GM18861 (cell line): ENCODE measurements around the gene CNTNAP5.
"Not testable (repeated sequence)": the region's sequence is repeated elsewhere in the genome, so short reads cannot be mapped to it uniquely, and the experiment has no call there.

Experiments used
- ATAC-seq: cut with Tn5 transposase; IDR thresholded peaks from one replicate; pipeline ENCODE4 v1.9.1; 2021; ENCODE audit not compliant: unreplicated experiment

CNTNAP5 gene

DNA sequence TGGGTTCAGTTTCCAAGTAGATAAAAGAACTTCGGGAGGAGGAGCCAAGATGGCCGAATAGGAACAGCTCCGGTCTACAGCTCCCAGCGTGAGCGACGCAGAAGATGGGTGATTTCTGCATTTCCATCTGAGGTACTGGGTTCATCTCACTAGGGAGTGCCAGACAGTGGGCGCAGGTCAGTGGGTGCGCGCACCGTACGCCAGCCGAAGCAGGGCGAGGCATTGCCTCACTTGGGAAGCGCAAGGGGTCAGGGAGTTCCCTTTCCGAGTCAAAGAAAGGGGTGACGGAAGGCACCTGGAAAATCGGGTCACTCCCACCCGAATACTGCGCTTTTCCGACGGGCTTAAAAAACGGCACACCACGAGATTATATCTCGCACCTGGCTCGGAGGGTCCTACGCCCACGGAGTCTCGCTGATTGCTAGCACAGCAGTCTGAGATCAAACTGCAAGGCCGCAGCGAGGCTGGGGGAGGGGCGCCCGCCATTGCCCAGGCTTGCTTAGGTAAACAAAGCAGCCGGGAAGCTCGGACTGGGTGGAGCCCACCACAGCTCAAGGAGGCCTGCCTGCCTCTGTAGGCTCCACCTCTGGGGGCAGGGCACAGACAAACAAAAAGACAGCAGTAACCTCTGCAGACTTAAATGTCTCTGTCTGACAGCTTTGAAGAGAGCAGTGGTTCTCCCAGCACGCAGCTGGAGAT, 382.9 kb downstream of the CNTNAP5 start:
- ATAC-seq, result not testable (repeated sequence)

DNA sequence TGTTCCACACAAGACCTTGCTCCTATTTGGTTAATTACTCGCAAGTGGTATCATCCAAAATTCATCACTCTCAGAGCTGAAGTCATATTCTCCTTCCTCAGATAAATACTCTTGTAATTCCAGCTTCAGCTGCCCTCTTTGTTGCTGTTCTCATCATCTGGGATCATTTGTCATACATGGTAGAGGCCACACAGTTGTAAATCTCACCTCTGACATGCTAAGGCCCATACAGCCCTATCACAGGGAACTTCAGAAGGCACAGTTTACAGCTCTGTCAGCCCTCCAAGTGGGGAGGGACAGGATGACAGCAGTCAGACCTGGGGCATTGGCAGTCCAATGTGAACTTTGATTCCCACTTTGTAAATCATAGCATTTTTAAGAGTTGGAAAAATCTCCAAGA, 399.0 kb downstream of the CNTNAP5 start:
- no peak for ATAC-seq

- no peak for ATAC-seq
Measured at GRCh38 chr2:124426122-124426521, 401.0 kb downstream of the CNTNAP5 start.

- no peak for ATAC-seq
Measured at GRCh38 chr2:124426625-124427024, 401.5 kb downstream of the CNTNAP5 start.

DNA sequence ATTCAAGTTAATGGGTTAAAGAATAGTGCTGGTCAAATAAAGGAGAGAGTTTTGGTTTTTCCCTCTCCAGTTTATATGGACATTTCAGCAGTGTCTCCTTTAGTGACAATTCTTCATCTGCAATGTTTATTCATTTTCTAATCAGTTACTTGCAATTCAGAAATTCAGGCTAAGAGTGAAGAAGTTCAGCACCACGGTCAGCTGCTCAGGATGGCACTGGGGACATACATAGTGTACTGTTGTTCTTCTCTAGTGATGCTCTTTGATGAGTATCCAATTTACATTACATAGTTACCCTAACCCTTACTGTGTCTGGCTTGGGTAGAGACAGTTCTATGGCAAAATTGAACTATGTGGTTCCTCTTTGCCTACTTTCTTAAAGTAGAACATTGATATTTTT, 412.7 kb downstream of the CNTNAP5 start:
- ATAC-seq, result no peak

DNA sequence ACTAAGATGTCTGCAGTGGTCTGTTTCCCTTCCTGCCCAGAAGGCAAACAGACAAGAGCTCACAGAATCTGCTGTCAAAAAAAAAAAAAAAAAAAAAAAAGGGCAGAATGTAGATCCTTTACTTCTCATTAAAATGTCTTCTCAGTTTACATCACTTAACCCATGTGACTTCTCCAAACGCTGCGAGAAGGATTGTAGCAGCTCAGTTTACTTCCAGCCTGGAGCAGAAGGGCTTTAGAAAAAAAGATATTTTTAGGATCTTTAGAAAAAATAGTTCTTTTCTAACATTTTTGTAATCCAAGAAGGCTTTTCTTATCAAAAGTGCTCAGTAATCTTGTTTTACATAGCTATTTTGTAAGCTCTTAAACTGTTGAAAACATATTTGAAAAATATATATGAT, 425.4 kb downstream of the CNTNAP5 start:
- no peak for ATAC-seq

DNA sequence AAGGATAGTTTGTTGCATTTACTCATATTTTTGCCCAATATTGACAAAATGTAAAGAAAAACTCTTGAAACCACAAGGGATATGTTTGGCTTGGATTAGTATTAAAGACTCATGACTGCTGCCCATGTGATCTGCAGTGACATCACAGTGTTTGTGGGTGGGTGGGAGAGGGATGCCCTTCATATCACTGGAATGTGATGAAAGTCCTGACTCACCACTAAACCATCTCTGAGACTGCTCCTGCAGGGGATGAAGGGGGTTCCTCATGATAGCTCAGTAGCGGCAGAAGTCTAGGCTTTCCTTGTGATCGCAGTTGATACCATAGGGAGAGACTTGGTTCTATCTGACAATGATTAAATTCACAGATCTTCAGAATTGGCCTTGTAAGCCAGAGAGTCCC, 451.2 kb downstream of the CNTNAP5 start:
- no peak for ATAC-seq

DNA sequence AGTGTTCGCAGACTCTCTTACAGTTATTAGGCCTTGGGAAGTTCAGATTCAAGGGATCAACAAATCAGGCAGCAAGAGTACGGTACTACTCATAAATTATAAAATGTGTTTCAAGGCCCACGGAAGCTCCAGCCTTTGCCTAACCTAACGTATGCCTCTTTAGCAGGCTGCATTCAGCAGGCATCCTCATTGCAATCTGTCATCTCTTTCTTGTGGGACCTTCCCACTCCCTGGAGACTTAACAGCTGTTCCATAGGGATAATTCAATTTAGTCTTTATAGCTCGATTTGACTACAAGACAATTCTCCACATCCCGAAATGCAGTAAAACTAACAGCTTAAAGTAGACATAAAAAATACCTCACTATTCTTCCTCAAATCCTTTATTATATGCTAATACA, 453.7 kb downstream of the CNTNAP5 start:
- ATAC-seq, result no peak

- ATAC-seq, result no peak
Measured at GRCh38 chr2:124480958-124481357, 455.9 kb downstream of the CNTNAP5 start.

- no peak for ATAC-seq
Measured at GRCh38 chr2:124482044-124482443, 457.0 kb downstream of the CNTNAP5 start.

- ATAC-seq, result no peak
Measured at GRCh38 chr2:124482551-124482950, 457.5 kb downstream of the CNTNAP5 start.

DNA sequence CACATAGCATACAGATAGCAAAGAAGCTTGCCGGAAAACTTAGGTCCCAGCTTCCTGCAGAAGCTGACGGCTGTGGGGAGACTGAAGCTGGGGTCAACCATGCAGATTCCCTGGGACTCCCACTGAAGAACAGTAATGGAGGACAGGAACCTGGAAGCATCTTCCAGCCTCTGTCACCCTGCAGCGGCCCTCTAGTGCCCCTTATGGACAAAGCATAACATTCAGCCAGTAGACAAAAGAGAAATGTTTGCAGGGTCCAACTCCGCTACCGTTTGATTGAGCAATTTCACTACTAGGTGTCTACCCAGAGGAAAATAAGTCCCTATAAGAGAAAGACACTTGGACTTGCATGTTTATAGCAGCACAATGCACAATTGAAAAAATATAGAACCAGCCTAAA, 460.6 kb downstream of the CNTNAP5 start:
- no peak for ATAC-seq

DNA sequence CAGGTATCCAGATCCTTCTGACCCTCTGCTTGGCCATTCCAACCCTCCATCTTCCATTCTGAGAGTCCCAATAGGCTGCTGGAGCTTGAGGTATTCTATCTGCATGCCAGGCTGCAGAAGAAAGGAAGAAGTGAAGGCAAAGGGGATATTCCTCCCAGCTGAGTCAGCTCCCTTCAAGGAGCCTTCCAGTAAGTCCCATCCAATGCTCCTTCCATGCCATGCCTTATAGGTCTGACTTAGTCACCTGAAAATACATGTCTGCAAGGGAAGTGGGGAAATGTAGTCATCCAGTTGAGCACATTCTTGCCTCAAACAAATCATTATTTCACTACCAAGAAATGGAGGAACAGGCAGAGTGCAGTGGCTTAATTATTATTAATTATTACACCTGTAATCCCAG, 464.6 kb downstream of the CNTNAP5 start:
- ATAC-seq, result no peak

- no peak for ATAC-seq
Measured at GRCh38 chr2:124501575-124502152, 476.6 kb downstream of the CNTNAP5 start.

GRCh38 chr2:124514236-124514635, 489.1 kb downstream of the CNTNAP5 start:
- no peak for ATAC-seq

DNA sequence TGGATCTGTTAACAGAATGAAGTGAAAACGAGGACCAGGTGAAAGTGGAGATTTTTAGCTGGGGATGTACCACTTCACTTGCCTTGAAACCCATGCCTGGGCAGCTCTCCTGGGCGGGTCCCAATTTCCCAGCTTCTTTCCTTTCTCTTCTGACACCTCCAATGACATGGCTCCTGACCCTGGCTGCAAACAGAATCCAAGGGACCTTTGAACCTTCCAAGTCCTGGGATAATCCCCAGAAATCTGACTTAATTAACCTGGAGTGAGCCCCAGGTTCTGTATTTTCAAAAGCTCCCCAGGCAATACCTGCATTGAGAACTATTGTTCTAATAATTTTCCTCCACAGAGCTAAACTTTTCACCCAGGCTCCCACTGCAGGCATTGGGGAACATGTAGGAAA, 495.9 kb downstream of the CNTNAP5 start:
- no peak for ATAC-seq

GRCh38 chr2:124523096-124523495, 498.0 kb downstream of the CNTNAP5 start:
- no peak for ATAC-seq

- ATAC-seq, result no peak
Measured at GRCh38 chr2:124524155-124524915, 499.2 kb downstream of the CNTNAP5 start.

DNA sequence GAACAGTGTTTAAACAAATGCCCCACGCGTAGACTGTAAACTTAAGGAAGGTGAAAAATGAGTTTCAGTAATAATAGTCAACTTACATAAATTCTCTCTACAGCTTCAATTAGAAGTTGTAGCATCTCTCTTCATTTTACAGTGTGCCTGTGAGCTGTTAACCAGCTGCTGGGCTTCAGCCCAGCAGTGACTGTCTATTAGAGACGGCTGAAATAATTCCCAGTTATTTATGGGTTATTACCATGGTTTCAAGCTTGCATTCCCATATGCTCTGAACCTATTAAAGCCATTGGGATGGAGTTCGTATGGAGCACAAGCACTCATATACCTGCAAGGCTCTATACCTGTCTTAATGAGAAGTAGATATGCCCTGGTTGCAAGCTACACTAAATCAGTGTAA, 501.1 kb downstream of the CNTNAP5 start:
- ATAC-seq, result no peak

- ATAC-seq, result no peak
Measured at GRCh38 chr2:124530203-124530602, 505.1 kb downstream of the CNTNAP5 start.

GRCh38 chr2:124533226-124533954, 508.3 kb downstream of the CNTNAP5 start:
- no peak for ATAC-seq

- ATAC-seq, result no peak
Measured at GRCh38 chr2:124534028-124534427, 508.9 kb downstream of the CNTNAP5 start.
